NB4 (cell line): ENCODE results near the gene CEACAM6.

Experiments
- CTCF ChIP-seq: IDR thresholded peaks from one replicate; pipeline ENCODE4 v1.5.1; 2012; ENCODE audit warnings: low read depth, low read length
- MAX ChIP-seq: IDR thresholded peaks from 2 replicates; pipeline ENCODE4 v1.6.1; 2011; ENCODE audit warnings: low read depth, low read length
- MYC ChIP-seq: IDR thresholded peaks from 2 replicates; pipeline ENCODE4 v1.6.1; 2011; ENCODE audit warnings: low read depth, low read length
- POLR2A ChIP-seq: IDR thresholded peaks from 2 replicates; pipeline ENCODE4 v1.6.1; 2011; ENCODE audit warnings: mild to moderate bottlenecking; ENCODE audit not compliant: insufficient read length; ENCODE audit errors: extremely low read depth

GRCh38 chr19:41787055-41787454, 31.7 kb downstream of the CEACAM6 start:
- no peak for TF ChIP-seq CTCF
- TF ChIP-seq POLR2A: no peak
- no peak for TF ChIP-seq MYC
- TF ChIP-seq MAX: no peak
